ENCODE data around the gene ST8SIA1.
"Not testable (repeated sequence)": the region's sequence is repeated elsewhere in the genome, so short reads cannot be mapped to it uniquely, and the experiment has no call there.

The ST8SIA1 gene

GRCh38 chr12:22334410-22335100 is at the start of gene ST8SIA1:
TSS of gene ST8SIA1 (minus strand) at chr12:22334707. CDS start at chr12:22334232, 475 bp downstream.
- in situ Hi-C loops (cut with MboI; ENCODE audit: low sequenced_read_pairs) = no loop called here

GRCh38 chr12:22380031-22380430 is 45.5 kb upstream of the ST8SIA1 start:
- in situ Hi-C loops (cut with MboI; ENCODE audit: low sequenced_read_pairs) = no loop called here

- in situ Hi-C loops (cut with MboI; ENCODE audit: low sequenced_read_pairs) = no loop called here
Observed at GRCh38 chr12:22377731-22378496, 43.4 kb upstream of the ST8SIA1 start.

GRCh38 chr12:22376596-22377150 is 42.2 kb upstream of the ST8SIA1 start:
- in situ Hi-C loops (cut with MboI; ENCODE audit: low sequenced_read_pairs) = not testable (repeated sequence)

GRCh38 chr12:22374508-22374907 is 40.0 kb upstream of the ST8SIA1 start:
- in situ Hi-C loops (cut with MboI; ENCODE audit: low sequenced_read_pairs) = no loop called here

- in situ Hi-C loops (cut with MboI; ENCODE audit: low sequenced_read_pairs) = no loop called here
Observed at GRCh38 chr12:22372277-22372837, 37.9 kb upstream of the ST8SIA1 start.

GRCh38 chr12:22366181-22366580 is 31.7 kb upstream of the ST8SIA1 start:
- in situ Hi-C loops (cut with MboI; ENCODE audit: low sequenced_read_pairs) = no loop called here

- in situ Hi-C loops (cut with MboI; ENCODE audit: low sequenced_read_pairs) = no loop called here
Observed at GRCh38 chr12:22361785-22362184, 27.3 kb upstream of the ST8SIA1 start.

- in situ Hi-C loops (cut with MboI; ENCODE audit: low sequenced_read_pairs) = no loop called here
Observed at GRCh38 chr12:22360774-22361173, 26.3 kb upstream of the ST8SIA1 start.

GRCh38 chr12:22357531-22357930 is 23.0 kb upstream of the ST8SIA1 start:
- in situ Hi-C loops (cut with MboI; ENCODE audit: low sequenced_read_pairs) = no loop called here

- in situ Hi-C loops (cut with MboI; ENCODE audit: low sequenced_read_pairs) = no loop called here
Observed at GRCh38 chr12:22356231-22356630, 21.7 kb upstream of the ST8SIA1 start.

- in situ Hi-C loops (cut with MboI; ENCODE audit: low sequenced_read_pairs) = no loop called here
Observed at GRCh38 chr12:22355011-22355580, 20.6 kb upstream of the ST8SIA1 start.

- in situ Hi-C loops (cut with MboI; ENCODE audit: low sequenced_read_pairs) = no loop called here
Observed at GRCh38 chr12:22353615-22354325, 19.3 kb upstream of the ST8SIA1 start.

GRCh38 chr12:22350886-22351285 is 16.4 kb upstream of the ST8SIA1 start:
- in situ Hi-C loops (cut with MboI; ENCODE audit: low sequenced_read_pairs) = no loop called here

GRCh38 chr12:22348208-22348607 is 13.7 kb upstream of the ST8SIA1 start:
- in situ Hi-C loops (cut with MboI; ENCODE audit: low sequenced_read_pairs) = no loop called here

- in situ Hi-C loops (cut with MboI; ENCODE audit: low sequenced_read_pairs) = no loop called here
Observed at GRCh38 chr12:22340143-22340542, 5.6 kb upstream of the ST8SIA1 start.

GRCh38 chr12:22339691-22340090 is 5.2 kb upstream of the ST8SIA1 start:
- in situ Hi-C loops (cut with MboI; ENCODE audit: low sequenced_read_pairs) = no loop called here

- in situ Hi-C loops (cut with MboI; ENCODE audit: low sequenced_read_pairs) = no loop called here
Observed at GRCh38 chr12:22335794-22336166, 1.3 kb upstream of the ST8SIA1 start.

GRCh38 chr12:22333713-22334409 is 646 bp downstream of the ST8SIA1 start:
- in situ Hi-C loops (cut with MboI; ENCODE audit: low sequenced_read_pairs) = no loop called here

GRCh38 chr12:22333186-22333712 is 1.3 kb downstream of the ST8SIA1 start:
- in situ Hi-C loops (cut with MboI; ENCODE audit: low sequenced_read_pairs) = no loop called here
